DND-41 (cell line): ENCODE measurements around the gene ACOT9.

Experiments
- CTCF ChIP-seq: IDR thresholded peaks from 2 replicates; pipeline ENCODE4 v1.5.1; 2012; ENCODE audit warnings: borderline replicate concordance, low read length, moderate library complexity, mild to moderate bottlenecking; ENCODE audit not compliant: poor library complexity, severe bottlenecking; ENCODE audit errors: extremely low read depth
- EZH2 ChIP-seq: IDR thresholded peaks from 3 replicates; pipeline ENCODE4 v1.6.1; 2012; ENCODE audit warnings: borderline replicate concordance, low read depth, mild to moderate bottlenecking, moderate library complexity, low read length, inconsistent platforms; ENCODE audit not compliant: severe bottlenecking

- TF ChIP-seq EZH2 (no peak), CTCF (no peak)
Observed at GRCh38 chrX:23731951-23732350, 11.1 kb downstream of the ACOT9 start.
